ENCODE measurements around the gene SPTBN2.

SPTBN2 gene

GRCh38 chr11:66637557-66638176 is 91.3 kb downstream of the SPTBN2 start:
- DNase-seq = no peak

- DNase-seq = no peak
These were observed 92.6 kb downstream of the SPTBN2 start for GRCh38 chr11:66636411-66636810.
